ENCODE measurements around the gene HPCAL1.

- TF ChIP-seq, protein P1, sequence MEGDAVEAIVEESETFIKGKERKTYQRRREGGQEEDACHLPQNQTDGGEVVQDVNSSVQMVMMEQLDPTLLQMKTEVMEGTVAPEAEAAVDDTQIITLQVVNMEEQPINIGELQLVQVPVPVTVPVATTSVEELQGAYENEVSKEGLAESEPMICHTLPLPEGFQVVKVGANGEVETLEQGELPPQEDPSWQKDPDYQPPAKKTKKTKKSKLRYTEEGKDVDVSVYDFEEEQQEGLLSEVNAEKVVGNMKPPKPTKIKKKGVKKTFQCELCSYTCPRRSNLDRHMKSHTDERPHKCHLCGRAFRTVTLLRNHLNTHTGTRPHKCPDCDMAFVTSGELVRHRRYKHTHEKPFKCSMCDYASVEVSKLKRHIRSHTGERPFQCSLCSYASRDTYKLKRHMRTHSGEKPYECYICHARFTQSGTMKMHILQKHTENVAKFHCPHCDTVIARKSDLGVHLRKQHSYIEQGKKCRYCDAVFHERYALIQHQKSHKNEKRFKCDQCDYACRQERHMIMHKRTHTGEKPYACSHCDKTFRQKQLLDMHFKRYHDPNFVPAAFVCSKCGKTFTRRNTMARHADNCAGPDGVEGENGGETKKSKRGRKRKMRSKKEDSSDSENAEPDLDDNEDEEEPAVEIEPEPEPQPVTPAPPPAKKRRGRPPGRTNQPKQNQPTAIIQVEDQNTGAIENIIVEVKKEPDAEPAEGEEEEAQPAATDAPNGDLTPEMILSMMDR (IDR thresholded peaks at IDR 0.05) = no peak
- TF ChIP-seq POLR2A (IDR thresholded peaks at IDR 0.05) = no peak
Observed at GRCh38 chr2:10317646-10318045, 14.9 kb downstream of the HPCAL1 start.

All from testis (tissue), 2 donors.